ENCODE measurements around the gene ELOVL2.

- TF ChIP-seq EZH2 (IDR thresholded peaks at IDR 0.05; ENCODE audit: borderline replicate concordance, insufficient read depth, low read depth, low read length, poor library complexity, severe bottlenecking) = no peak
- TF ChIP-seq CTCF (IDR thresholded peaks at IDR 0.05) = no peak
Measured at GRCh38 chr6:10933126-10933525, 111.0 kb downstream of the ELOVL2 start.

All from B cell (primary cell).